Right cardiac atrium (tissue), 5 donors: Measurements from ENCODE around the gene EHMT1. TPM values are rescaled to one million over a fixed set of nuclear protein-coding genes. Genes with fewer than 3 reads are reported as not detected.
"Not testable (repeated sequence)": the region's sequence is repeated elsewhere in the genome, so short reads cannot be mapped to it uniquely, and the experiment has no call there.

Experiments used
- ATAC-seq, 2 donors: fragments of 200-7000 bp; cut with Tn5 transposase; one replicate each; pipeline versions ENCODE4 v1.8.0 to v1.9.1; 2020; ENCODE audit warnings: moderate library complexity in 2 of 2, mild to moderate bottlenecking in 1 of 2
- DNase-seq, 3 donors: peaks; one replicate each; pipeline ENCODE4 v3.0.0-alpha.2; 2020
- H3K27ac ChIP-seq: one replicate; pipeline ENCODE4 v1.5.1; 2013; ENCODE audit warnings: mild to moderate bottlenecking, low read length, control low read depth, moderate library complexity
- H3K27me3 ChIP-seq: one replicate; pipeline ENCODE4 v1.6.1; 2013; ENCODE audit not compliant: control insufficient read depth, insufficient read depth
- H3K4me1 ChIP-seq: one replicate; pipeline ENCODE4 v1.6.1; 2013; ENCODE audit warnings: low read length; ENCODE audit not compliant: control insufficient read depth, insufficient read depth
- H3K4me3 ChIP-seq: one replicate; pipeline ENCODE4 v1.5.1; 2013; ENCODE audit warnings: low read length, control low read depth
- H3K9me3 ChIP-seq: one replicate; pipeline ENCODE4 v1.6.1; 2013; ENCODE audit warnings: low read length; ENCODE audit not compliant: control insufficient read depth
- WGBS: extraction: QIAGEN DNeasy Blood & Tissue Kit; methylation state at CpG from one replicate; pipeline ENCODE4 v1.1.7; 2013; 5-methylcytosine and 5-hydroxymethylcytosine counted together
- intact Hi-C, 4 donors: fragments of 100-400 bp; cut with DNase I; formaldehyde crosslinking; loops; one replicate each; pipeline versions ENCODE4 v1.11.0 to v1.14.0; 2022 to 2023
- microRNA-seq, 2 donors: library from miRNA; unstranded; fragments of <30 nt; microRNA quantifications; one replicate each; pipeline ENCODE4 v1.2.0, GENCODE V29; 2020 to 2021
- polyA plus RNA-seq: library from polyadenylated mRNA; stranded (reverse); fragments of 200-250 nt; gene quantifications from one replicate; pipeline ENCODE4 v1.2.3, GENCODE V29; 2013
- total RNA-seq, 4 donors: library from RNA; stranded (reverse); fragmentation: NEBNext Ultra II Directional; extraction: Animal tissue kit (Norgen Biotek cat#: 25700); gene quantifications; one replicate each; pipeline ENCODE4 v1.2.1, GENCODE V29; 2021
- donor health status: healthy with polysubstance abuse.
- donor health status: DM: no; HTN: yes; CAD: no.
- donor health status: DM: no; HTN: no; CAD: no.
- donor health status: DM: no; HTN: yes; CAD: no; lungs with severe emphysema.
- donor health status: DM: yes; HTN: yes; CAD: no.

Gene EHMT1
- total and polyA plus RNA-seq, 5 donors: 23.3 to 38.6 (median 36.0) TPM

GRCh38 chr9:137880976-137881530 lies 262.2 kb downstream of the EHMT1 start:
- ATAC-seq: no peak
- intact Hi-C loops: no loop called here
- Histone ChIP-seq H3K27ac (no peak overlapping the region), H3K4me1 (no peaks in the 10 kb centered on the region), H3K9me3 (no peaks in the 10 kb centered on the region), H3K4me3 (no peak overlapping the region), H3K27me3 (no peaks in the 10 kb centered on the region)
- 77% methylated on average over 10 of the region's 10 CpGs for WGBS
- no peak for DNase-seq

- whole genome bisulfite sequencing: 66% methylated on average over 19 of the region's 19 CpGs
- ATAC-seq (no peak), DNase-seq (no peak)
- Histone ChIP-seq H3K27me3 (no peaks in the 10 kb centered on the region), H3K4me1 (no peaks in the 10 kb centered on the region), H3K9me3 (no peaks in the 10 kb centered on the region), H3K4me3 (no peak overlapping the region), H3K27ac (no peak overlapping the region)
- intact Hi-C loops: no loop called here
Measured at GRCh38 chr9:137881591-137882505, 263.0 kb downstream of the EHMT1 start.

DNA sequence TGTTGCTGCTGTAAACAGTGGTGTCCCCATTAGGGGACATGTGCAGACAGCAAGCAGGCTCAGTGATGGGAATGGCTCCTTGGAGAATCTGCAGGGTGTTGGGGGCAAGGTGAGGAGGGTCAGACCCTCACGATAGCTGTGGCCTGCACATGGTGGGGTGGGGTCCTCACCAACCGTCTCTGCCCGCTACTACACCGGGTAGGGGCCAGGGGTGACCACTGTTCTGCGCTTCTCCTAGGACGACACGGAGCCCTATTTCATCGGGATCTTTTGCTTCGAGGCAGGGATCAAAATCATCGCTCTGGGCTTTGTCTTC lies 263.7 kb downstream of the EHMT1 start:
- H3K9me3 ChIP-seq: no peaks in the 10 kb centered on the region
- H3K27me3 ChIP-seq: no peaks in the 10 kb centered on the region
- no peak overlapping the region for H3K27ac ChIP-seq
- intact Hi-C loops: no loop called here
- ATAC-seq: no peak
- no peak overlapping the region for H3K4me3 ChIP-seq
- no peak for DNase-seq
- no peaks in the 10 kb centered on the region for H3K4me1 ChIP-seq
- 85% methylated on average over 10 of the region's 10 CpGs for WGBS

DNA sequence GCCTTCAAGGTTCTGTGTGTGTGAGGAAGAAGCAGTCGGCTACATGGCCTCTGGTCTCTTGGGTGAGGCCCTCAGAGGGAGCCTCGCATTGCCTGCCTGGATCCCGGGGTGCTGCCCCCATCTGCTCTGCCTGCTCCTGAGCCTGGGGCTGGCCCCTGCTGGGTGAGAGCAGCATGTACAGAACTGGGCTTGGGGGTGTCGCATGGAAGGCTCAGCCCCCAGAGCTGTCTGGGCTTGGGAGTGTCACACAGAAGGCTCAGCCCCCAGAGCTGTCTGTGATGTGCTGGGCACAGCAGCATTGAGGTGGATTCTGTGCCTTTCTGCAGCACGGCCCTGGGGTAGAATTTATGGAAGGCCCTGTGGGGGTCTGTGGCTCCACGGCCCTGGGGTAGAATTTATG lies 265.2 kb downstream of the EHMT1 start:
- H3K4me1 ChIP-seq, H3K9me3 ChIP-seq, H3K4me3 ChIP-seq, H3K27me3 ChIP-seq, H3K27ac ChIP-seq, DNase-seq, ATAC-seq, intact Hi-C loops: not testable (repeated sequence)
- WGBS: 91% methylated on average over 3 of the region's 6 CpGs

DNA sequence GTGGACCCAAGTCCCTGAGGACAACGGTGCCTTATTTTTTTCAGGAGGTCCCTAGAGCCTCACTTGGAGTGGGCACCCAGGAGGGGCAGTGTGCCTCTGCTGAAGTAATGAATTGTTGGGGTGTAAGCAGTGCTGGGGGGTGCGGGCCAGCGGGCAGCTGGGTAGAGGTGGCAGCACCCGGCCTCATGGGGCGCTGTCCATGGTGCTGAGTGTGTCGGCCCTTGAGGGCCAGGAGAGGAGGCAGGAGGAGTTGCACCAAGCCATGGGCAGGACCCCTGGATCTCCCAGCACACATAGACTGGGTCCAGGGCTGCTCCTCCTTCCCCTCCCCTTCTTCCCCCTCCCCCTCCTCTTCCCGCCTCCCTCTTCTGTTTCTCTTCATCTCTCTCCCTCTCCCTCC lies 265.7 kb downstream of the EHMT1 start:
- H3K27me3 ChIP-seq, H3K4me3 ChIP-seq, DNase-seq, intact Hi-C loops, H3K9me3 ChIP-seq, H3K27ac ChIP-seq, H3K4me1 ChIP-seq, ATAC-seq: not testable (repeated sequence)
- 32% methylated on average over 5 of the region's 7 CpGs for WGBS

GRCh38 chr9:137885121-137885520 lies 266.3 kb downstream of the EHMT1 start:
- H3K27ac ChIP-seq, H3K4me3 ChIP-seq, H3K9me3 ChIP-seq, intact Hi-C loops, H3K4me1 ChIP-seq, H3K27me3 ChIP-seq, DNase-seq, ATAC-seq: not testable (repeated sequence)
- WGBS: 78% methylated on average over 10 of the region's 12 CpGs

Small RNA genes lying within 50 kb of the gene (microRNA-seq; reads per million reads assigned to microRNA genes)
- 0 reads per million in 2 donors for gene MIR602

Other genes with a start within 250 kb of the EHMT1 start
- gene EXD3, start 195.8 kb upstream of the EHMT1 start, total RNA-seq: 10 to 100 TPM in 2 of 4 donors, 1 to 10 TPM in 2; 7.9 to 13.4 (median 11.1) TPM
- gene EXD3, start 195.8 kb upstream of the EHMT1 start, polyA plus RNA-seq: 14.6 TPM
- 1 to 10 TPM; 3.1 to 7.5 (median 4.5) TPM for gene NOXA1, start 195.6 kb upstream of the EHMT1 start, total RNA-seq
- gene NOXA1, start 195.6 kb upstream of the EHMT1 start, polyA plus RNA-seq: 4.3 TPM
- gene ENTPD8, start 177.6 kb upstream of the EHMT1 start, total RNA-seq: not detected
- not detected for gene ENTPD8, start 177.6 kb upstream of the EHMT1 start, polyA plus RNA-seq
- gene NSMF, start 159.7 kb upstream of the EHMT1 start, total RNA-seq: 10 to 100 TPM; 12.4 to 21.5 (median 18.6) TPM
- gene NSMF, start 159.7 kb upstream of the EHMT1 start, polyA plus RNA-seq: 25.5 TPM
- 10 to 100 TPM in 1 of 4 donors, 1 to 10 TPM in 3; 7.4 to 13.0 (median 7.6) TPM for gene PNPLA7, start 68.6 kb upstream of the EHMT1 start, total RNA-seq
- gene PNPLA7, start 68.6 kb upstream of the EHMT1 start, polyA plus RNA-seq: 5.5 TPM
- 100 to 1,000 TPM; 149 to 194 (median 185) TPM for gene MRPL41, start 67.1 kb upstream of the EHMT1 start, total RNA-seq
- 460 TPM for gene MRPL41, start 67.1 kb upstream of the EHMT1 start, polyA plus RNA-seq
- 10 to 100 TPM; 17.8 to 28.1 (median 21.1) TPM for gene DPH7, start 40.1 kb upstream of the EHMT1 start, total RNA-seq
- gene DPH7, start 40.1 kb upstream of the EHMT1 start, polyA plus RNA-seq: 20.5 TPM
- gene ZMYND19, start 28.5 kb upstream of the EHMT1 start, total RNA-seq: 1 to 10 TPM; 7.6 to 9.4 (median 9.0) TPM
- 9.5 TPM for gene ZMYND19, start 28.5 kb upstream of the EHMT1 start, polyA plus RNA-seq
- gene ARRDC1, start 13.3 kb upstream of the EHMT1 start, total RNA-seq: 10 to 100 TPM; 13.7 to 24.3 (median 20.2) TPM
- gene ARRDC1, start 13.3 kb upstream of the EHMT1 start, polyA plus RNA-seq: 38.7 TPM